CD4-positive, alpha-beta T cell treated with Interleukin-15 for 1 hour (primary cell): ENCODE data around the gene NCAPH2.

Experiments used
- DNase-seq: peaks from one replicate; pipeline ENCODE4 v3.0.0-alpha.2; 2020

The NCAPH2 gene

DNA sequence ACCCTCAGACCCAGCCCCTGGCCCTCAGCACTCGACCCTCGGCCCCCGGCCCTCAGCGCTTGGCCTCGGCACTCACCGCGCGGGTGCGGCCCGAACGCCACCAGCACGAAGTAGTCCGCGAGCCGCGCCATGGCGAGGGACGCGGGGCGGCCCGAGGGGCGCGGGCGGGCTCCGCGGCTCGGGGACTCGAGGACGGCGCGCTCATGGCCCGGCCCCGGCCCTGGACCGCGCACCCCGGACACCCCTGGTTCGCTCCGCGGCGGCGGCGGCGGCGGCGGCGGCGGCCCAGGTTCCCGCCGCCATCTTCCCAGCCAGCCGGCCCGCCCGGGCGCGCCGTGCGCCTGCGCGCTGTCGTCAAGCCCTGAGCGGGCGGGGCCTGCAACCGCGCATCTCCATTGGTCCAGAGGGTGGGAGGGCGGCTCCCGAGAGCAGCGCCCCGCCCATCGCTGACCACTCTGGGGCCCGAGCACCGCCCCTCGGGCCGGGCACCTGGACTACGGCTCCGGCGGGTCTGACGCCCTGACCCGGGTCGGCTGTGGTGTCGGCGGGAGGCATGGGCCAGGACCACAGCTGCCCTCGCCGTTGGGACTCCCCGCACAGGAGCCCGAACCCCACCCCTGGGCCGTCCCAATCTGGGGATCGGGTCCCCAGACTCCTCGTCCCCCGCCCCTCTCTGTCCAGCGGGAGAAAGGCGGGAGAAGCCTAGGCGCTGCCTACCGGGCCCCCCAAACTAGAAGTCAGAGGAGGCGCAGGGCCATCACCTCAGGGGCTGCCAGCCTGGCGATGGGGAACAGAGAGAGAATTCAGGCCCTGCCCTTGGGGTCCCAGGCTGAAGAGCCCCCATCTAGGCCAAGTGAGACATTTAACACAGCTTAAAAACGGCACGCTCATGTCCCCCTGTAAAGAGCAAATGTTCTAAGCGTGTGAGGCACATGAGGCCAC is 33.0 kb upstream of the NCAPH2 start, which contains the start of gene SBF1:
Gene SBF1 (minus strand): TSS at position 326 of the 942 bp plus-strand sequence. CDS start 195 bp downstream, at position 131.
- peak; percentile 88 for DNase-seq

DNA sequence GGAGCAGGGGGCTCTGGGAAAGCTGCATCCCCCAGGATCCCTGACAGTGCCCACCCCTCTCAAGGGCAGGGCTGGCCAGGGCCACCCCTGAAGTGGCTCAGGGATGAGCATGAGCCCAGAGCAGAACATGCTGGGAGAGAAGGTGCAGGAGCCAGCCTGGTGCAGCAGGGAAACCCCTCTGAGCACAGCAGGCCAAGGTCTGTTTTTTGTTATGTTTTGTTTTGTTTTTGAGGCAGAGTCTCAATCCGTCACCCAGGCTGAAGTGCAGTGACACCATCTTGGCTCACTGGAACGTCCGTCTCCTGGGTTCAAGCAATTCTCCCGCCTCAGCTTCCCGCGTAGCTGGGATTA is 32.4 kb upstream of the NCAPH2 start:
- no peak for DNase-seq

DNA sequence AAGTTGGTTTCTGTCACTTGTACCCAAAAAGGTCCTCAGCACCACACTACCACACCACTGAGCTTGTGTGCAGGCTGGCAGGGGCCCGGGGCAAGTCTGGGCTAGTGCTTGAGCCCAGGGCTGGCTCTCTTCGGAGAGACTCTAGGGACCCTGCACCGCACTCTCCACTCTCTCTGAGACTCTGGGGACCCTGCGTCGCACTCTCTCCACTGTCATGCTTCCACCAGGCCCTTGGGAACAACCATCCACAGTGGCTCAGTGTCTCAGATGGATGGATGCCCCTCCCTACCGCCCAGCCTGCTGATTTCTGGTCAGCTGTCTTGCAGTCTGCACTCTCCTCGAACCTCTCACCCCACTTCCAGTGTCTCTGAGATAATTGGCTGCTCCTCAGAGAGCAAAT is 31.2 kb upstream of the NCAPH2 start:
- DNase-seq = no peak

- no peak for DNase-seq
Observed at GRCh38 chr22:50477923-50478322, 30.1 kb upstream of the NCAPH2 start.

DNA sequence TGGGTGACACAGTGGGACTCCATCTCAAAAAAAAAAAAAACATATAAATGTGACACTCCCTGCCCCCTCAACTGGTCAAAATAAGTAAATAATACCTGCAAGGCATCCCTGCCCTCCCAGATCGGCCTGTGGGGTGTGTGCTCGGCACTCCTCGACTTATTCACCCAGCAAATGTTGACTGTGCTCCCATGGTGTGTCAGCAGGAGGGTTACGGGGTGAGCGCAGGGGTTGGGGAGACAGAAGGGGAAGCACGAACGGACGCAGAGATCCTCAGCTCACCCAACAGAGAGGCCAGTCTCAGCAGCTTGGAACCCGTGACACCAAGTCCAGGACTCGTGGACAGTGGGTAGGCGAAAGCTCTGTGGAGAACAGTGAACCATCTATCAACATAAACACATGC is 28.3 kb upstream of the NCAPH2 start:
- DNase-seq = no peak

DNA sequence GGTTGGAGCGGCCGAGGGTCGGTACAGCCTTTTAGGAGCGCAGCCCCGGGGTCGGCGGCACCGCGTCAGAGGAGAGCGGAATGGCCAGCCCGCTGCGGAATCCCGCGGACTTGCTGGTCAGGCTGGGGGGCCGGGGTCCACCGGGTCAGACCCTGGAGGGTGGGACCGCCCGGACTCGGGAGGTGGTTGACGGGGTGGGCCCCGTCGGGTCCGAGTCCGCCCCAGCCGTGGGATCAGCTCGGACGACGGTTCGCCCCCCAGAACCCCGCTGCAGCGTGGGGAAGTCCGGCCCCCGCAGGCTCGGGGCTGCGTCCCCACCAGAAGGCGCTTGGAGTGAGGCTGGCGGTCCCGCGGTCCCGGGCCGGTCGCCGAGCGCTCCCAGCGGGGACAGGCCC is 27.0 kb upstream of the NCAPH2 start:
- no peak for DNase-seq

DNA sequence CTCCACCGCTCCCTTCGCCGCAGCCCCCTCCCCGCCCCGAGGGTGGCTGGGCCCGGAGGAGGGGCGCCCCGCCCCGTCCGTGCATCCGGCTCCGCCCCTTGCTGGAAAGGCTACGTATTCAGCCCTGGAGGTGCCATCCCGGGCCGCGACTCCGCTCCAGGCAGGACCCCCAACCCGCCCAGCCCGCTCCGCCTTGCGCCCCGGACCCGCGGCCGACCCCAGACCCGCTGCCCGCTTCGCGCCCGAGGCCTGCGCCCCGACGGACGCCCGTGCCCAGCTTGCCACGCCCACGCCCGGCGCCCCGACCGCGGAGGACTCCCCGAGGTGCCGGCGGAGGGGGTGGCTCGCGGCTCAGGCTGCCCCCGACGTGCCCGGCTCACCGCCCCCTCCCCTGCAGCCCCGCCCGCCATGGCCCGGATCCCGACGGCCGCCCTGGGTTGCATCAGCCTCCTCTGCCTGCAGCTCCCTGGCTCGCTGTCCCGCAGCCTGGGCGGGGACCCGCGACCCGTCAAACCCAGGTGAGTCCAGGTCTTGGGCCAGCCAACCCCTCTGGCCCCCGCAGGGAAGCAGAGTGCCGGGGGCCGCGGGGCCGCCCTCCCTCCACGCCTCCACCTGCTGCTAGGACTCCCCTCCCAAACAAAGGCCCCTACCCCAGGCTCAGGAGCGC is 26.5 kb upstream of the NCAPH2 start, which contains the start of gene ADM2:
Gene ADM2 (plus strand): TSS at position 104 of the 667 bp plus-strand sequence. CDS start 305 bp downstream, at position 409.
- DNase-seq = peak; percentile 60

- DNase-seq = no peak
Observed at GRCh38 chr22:50482107-50483074, 25.6 kb upstream of the NCAPH2 start.

GRCh38 chr22:50483106-50483505 is 24.9 kb upstream of the NCAPH2 start:
- no peak for DNase-seq

DNA sequence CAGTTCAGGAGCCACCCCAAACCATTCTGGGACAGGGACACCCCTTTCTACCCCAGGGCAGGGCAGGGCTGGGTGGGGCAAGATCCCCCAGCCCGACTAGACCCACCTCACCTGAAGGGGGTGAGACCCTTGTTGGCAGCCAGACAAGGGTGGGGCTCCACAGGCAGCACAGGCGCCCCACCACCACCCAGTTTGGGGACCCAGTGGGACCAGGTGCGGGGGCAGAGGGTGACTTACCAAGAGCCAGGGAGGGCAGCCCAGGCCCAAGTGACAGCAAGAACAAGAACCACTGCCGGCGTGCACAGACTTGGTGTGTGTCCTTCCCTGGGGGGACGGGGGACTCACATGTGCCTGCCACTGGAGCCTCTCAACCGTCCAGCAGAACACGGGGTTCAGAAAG is 24.5 kb upstream of the NCAPH2 start:
- no peak for DNase-seq

DNA sequence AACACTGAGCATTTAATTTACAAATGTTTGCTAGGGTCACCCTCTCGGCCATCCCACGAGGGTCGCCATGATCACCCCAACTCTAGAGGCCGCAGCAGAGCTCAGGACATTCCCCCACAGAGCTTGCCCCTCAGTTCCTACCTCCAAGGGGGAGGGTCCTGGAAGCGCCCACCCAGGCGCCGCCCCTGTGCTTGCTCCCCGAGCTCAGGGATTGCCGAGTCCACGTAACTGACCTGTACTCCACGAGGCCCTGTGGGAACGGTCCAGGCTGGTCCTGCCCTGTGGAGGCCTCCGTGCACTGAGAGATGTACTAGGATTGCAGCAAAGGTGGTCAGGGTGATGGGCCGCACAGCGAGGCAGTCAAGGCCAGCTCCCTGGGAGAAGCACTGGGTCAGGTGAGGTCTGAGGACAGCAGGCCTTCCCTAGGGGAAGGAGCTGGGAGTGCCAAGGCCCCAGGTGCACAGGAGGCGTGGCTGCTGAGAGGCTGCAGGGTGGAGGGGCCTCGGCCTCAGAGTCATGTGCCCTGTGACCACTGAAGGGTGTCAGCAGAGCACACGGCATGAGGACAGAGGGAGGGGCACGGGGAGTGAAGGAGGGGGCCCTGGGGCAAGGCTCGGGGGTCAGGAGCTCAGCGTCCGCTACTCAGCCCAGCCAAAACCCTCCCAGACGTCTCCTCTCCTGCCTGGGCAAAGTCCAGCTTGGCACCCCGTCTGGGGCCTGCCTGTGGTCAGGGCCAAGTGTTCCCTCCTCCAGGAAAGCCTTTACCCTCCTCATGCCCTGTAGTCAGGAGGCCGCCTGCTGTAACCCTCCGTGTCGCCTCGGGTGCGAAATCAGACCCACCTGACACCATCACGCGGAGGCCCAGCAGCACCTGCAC is 23.8 kb upstream of the NCAPH2 start:
- DNase-seq = no peak

DNA sequence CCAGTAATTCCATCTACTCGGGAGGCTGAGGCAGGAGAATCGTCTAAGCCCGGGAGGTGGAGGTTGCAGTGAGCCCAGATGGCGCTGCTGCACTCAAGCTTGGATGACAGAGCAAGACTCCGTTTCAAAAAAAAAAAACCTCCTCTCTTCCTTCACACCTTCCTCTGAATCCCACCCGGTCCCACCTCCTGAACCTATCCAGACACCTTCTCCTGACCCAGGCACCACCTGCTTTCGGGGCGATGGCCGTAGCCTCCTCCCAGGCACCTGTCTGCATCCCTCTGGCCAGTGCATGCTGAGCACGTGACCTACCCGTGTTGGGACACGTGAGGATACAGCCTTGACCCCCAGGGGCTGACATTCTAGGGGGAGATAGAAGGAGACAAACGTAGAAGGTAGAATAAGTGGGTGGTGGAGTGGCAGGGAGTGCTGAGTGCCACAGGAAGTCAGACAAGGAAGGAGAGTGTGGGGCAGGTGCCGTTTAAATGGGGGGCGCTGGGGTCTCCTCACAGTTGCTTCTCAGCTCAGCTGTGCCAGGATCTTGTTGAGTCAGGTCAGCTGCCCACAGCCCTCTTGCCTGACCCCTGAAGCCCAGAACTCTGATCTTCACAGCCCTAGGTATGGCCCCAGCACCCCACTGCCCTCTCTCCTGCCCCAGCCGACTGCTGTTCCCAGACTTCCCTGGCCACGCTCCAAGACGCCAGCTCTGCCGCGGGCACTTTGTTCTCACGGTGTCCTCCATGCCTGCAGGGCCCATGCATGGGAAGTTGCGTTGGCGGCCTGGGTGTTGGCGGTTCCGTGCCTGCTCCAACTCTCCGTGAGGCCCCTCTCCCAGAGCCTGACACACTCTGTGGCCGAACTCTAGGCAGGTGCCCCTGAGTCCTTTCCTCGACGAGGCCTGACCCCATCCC is 22.5 kb upstream of the NCAPH2 start:
- no peak for DNase-seq

DNA sequence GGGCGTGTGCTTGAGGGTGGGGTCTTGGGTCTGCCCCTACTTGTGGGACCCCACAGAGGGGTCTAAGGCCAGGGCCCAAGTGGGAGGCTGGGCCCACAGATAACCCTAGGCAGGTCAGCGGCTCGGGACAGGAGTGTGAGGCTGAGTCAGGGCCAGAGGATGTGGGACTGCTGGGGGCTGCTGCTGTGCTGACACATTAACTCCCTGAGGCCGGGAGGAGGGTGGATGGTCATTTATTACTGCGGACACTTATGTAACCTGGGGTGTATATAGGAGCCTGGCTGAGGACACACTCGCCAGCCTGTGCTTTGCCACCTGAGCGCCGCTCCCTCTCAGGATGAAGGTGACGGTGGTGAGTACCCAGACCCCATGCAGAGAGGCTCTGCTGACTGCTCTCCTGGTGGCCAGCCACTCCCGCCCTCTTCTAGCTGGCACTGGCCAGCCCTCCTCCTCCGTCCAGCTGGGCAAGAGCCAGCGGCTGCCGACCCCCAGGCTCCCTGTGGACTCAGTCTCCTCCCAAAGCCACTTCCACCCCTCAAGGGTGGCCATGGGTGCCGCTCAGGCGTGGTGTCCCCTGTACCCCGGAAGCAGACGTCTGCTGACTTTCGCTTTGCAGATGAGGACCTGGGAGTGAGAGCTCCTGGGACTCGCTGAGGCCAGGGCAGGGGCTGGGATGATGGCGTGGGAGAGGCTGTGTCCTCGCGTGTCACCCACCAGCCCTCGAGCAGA is 21.3 kb upstream of the NCAPH2 start, which contains the start of gene MIOX:
Gene MIOX (plus strand): TSS at position 299 of the 729 bp plus-strand sequence. CDS start 39 bp downstream, at position 338.
- no peak for DNase-seq

- DNase-seq = no peak
Observed at GRCh38 chr22:50487290-50488005, 20.6 kb upstream of the NCAPH2 start.

DNA sequence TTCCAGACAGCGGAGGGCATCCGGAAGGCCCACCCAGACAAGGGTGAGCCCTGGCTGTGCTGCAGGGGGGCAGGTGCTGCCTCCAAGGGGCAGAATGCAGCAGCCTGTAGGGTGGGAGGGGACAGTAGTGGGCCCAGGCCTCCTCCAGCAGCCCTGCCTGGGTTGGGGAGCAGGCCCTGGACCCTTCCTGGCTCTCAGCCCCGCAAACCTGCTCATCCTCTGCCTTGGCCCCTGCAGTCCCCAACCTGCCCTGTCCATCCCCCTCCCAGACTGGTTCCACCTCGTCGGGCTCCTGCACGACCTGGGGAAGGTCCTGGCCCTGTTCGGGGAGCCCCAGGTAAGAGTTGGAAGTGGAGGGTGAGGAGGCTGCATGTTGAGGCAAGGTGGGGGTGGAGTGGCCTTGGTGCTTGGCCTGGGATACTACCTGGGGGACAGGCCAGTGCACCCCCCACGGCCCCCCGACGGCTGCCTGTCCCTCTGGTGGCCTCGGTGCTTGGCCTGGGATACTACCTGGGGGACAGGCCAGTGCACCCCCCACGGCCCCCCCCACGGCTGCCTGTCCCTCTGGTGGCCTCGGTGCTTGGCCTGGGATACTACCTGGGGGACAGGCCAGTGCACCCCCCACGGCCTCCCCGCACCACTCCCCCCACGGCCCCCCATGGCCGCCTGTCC is 19.9 kb upstream of the NCAPH2 start:
- DNase-seq = no peak

- DNase-seq = no peak
Observed at GRCh38 chr22:50488886-50489285, 19.1 kb upstream of the NCAPH2 start.

GRCh38 chr22:50489363-50490243 is 18.4 kb upstream of the NCAPH2 start:
- no peak for DNase-seq
